DMS53 treated with DMSO at 0.1 percent for 48 hours (cell line): ENCODE data around the gene KCNT1.

Experiments
- DNase-seq: peaks from one replicate; lab custom pipeline; 2025; ENCODE audit not compliant: unreplicated experiment; lab: John Stamatoyannopoulos, UW

Gene KCNT1

GRCh38 chr9:135698767-135699166, 3.2 kb upstream of the KCNT1 start:
- no peak for DNase-seq

GRCh38 chr9:135699440-135699839, 2.5 kb upstream of the KCNT1 start, which contains the start of gene SOHLH1:
TSS of gene SOHLH1 (minus strand) at chr9:135699481. CDS start at chr9:135699467, 14 bp downstream.
- no peak for DNase-seq

DNA sequence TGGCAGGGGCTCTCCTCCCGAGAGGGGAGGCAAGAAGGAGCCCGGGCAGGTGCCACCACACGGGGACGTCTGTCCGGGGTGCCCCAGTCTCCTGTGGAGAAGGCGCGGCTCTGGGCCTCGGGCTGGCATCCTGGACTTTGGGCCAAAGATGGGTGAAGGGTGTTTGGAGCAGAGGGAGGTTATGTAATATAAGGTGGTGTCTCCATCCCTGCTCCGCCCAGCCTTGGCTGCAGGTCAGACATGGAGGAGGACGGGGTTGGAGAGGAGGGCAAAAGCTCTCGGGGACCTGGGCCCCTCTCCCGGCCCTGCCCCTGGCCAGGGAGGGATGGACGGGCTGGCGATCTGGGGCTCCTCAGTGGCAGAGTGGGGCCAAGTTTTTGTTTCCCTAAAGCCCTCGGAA, 1.5 kb upstream of the KCNT1 start:
- DNase-seq = no peak

- DNase-seq = no peak
These were observed 672 bp upstream of the KCNT1 start for GRCh38 chr9:135701067-135701958.

- no peak for DNase-seq
These were observed 1.7 kb downstream of the KCNT1 start for GRCh38 chr9:135703726-135704125.

GRCh38 chr9:135704483-135704882, 2.5 kb downstream of the KCNT1 start:
- no peak for DNase-seq

GRCh38 chr9:135705376-135705775, 3.4 kb downstream of the KCNT1 start:
- no peak for DNase-seq

- no peak for DNase-seq
These were observed 4.3 kb downstream of the KCNT1 start for GRCh38 chr9:135706288-135706687.

DNA sequence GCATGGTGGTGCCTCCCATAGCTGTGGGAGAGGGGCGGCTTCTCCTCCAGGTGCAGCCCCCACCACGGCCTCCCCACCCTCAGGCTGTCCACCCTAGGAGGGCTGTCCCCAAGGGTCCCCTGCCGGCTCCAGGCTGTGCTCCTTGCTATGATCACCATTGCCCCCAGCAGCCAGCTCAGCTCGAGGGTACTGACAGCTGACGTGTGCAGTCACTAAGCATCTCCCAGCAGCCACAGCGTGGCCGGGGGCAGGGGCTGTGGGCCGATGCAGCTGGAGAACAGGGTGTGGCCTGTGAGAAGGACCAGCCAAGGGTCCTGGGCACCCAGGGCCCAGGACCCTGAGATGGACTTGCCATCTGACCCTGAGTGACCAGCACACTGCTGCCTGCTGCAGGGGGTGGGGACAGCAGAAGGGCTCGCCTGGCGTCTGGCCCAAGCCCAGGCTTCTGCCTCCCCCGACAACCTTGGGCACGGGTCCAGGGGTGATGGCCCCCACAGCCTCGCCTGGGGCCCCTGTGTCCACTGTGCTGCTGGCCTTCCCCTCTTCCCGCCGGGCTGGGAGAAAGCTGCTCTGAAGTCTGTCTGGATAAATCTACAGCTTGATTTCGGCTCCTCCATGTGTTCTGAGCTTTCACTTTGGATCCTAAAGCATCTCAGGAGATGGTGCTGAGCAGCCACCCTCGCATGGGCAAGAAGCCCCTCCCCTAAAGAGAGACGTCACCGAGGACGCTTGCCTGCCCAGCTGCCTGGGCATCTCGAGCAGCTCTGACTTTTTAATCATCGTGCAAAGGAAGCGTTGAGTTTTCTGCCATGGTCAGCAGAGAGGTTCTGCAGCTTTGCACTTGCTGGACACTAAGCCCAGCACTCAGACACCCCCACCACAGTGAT, 5.5 kb downstream of the KCNT1 start:
- no peak for DNase-seq

- DNase-seq = no peak
These were observed 6.2 kb downstream of the KCNT1 start for GRCh38 chr9:135708164-135708563.

DNA sequence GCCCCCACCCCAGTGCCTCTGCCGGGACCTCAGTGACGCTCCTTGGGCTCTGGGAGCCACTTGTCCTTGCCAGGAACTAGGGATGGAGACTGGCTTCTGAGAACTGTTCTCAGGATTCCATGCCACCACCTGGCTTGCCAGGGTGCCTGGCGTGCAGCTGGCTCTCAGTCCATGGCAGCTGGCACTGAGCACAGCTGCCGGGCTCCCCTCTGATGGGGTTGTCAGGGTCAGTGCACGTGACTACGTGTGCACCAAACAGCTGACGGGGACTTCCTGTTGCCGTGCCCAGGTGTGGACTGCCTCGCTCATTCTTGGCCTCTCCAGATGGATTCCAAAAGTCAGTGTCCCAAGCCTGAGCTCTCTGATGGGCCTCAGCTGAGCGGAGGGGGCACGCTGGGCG, 9.4 kb downstream of the KCNT1 start:
- no peak for DNase-seq

DNA sequence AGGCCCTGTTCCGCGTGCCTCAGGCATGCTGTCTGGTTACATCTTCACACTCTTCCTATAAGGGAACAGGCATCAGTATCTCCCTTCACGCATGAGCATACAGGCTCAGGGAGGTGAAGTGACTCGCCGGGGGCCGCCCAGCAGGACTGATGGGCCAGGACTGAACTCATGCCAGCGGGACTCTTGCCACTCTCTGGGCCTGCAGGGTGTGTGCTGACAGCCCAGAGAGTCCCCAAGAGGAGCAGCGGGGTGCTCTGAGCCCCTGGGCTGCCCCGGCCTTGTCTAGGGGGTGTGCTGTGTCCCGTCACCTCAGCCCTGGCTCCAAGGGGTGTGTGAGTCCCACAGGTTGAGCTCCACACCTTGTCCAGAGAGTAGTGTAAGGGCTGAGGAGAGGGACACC, 9.9 kb downstream of the KCNT1 start:
- DNase-seq = no peak

DNA sequence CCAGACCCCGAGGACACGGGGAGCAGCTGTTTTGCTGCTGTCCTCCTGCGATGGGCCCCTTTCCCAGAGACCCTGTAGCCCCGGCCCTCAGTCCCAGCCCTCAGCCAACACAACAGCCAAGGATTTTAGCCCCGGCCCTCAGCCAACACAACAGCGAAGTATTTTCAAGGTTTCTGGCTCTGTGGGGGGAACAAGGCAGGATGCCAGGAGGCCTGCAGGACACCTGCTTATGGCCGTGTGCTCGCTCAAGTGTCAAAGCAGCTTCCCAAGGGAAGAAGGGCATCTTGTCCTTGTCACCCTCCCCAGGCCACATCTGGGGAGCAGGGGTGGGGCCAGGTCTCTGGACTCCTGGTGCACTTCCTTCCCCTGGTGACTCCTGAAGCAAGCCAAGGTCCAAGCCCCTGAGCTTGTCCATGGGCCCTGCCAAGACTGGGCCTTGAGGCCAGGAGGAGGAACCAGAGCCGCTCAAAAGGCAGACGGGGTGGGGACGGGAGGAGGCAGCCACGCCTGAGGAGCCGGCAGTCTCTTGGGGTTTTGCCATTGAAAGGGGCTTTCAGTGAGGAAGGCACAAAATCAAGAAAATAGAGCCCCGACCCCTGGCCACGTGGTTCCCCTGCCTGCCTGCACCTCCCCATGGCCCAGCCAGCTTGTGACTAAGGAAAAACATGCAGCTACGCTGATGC, 10.8 kb downstream of the KCNT1 start:
- no peak for DNase-seq

GRCh38 chr9:135714242-135715055, 12.5 kb downstream of the KCNT1 start:
- no peak for DNase-seq

DNA sequence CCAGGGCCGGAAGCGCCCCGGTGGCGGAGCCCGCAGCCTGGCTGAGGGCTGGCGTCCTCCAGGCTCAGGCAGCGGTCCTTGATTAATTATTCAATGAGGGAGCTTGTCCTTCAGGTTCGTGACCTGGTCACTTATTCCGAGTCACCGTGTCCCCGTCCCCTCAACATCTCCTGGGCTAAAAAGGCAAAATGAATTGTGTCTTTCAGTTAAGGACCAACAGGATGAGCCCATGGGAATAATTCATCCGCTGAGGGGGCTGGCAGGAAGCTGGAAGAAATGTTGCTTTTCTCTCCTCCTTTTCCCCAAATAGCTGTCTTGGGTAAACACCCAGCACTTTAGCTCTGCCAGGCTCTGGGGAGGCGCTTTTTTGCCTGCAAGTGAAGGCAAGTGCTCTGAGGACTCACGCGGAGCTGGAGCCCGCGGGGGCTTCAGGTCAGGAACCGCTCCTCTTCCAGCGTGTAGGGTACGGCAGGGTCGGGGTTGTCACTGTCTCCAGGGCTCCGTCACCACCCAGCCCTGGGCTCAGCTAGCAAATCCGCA, 13.1 kb downstream of the KCNT1 start:
- no peak for DNase-seq

- no peak for DNase-seq
These were observed 14.1 kb downstream of the KCNT1 start for GRCh38 chr9:135716045-135716444.

- DNase-seq = no peak
These were observed 15.4 kb downstream of the KCNT1 start for GRCh38 chr9:135717410-135717809.

GRCh38 chr9:135718616-135719015, 16.6 kb downstream of the KCNT1 start:
- DNase-seq = no peak

- no peak for DNase-seq
These were observed 17.5 kb downstream of the KCNT1 start for GRCh38 chr9:135719472-135719871.

DNA sequence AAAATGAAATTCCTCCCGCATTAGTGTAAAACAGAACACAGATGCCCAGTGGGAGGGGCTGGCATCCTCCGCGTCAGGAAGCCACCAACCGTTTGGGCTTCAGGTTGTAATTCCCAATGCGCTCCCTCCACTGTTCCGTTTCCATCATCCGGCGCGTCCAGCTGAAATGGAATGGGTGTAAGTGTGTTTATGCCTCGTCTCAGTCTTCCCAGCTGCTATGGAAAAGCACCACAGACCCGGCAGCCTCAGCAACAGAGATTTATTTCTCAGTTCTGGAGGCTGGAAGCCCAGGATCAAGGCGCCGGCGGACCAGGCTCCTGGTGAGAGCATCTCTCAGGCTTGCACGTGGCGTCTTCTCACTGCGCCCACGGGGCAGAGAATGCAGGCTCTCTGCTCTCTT, 20.4 kb downstream of the KCNT1 start:
- DNase-seq = no peak
